SK-N-SH treated with all-trans-retinoic acid at 6 μM for 48 hours (cell line): ENCODE data around the gene PTPRT.

Source experiments
- ARNTL ChIP-seq: fragments of 450-650 bp; formaldehyde crosslinking; IDR thresholded peaks from 2 replicates; pipeline ENCODE4 v1.5.0; 2020; ENCODE audit warnings: low read depth, mild to moderate bottlenecking, moderate library complexity, borderline replicate concordance
- RARB ChIP-seq: fragments of 250-450 bp; sonication (Bioruptor Pico); IDR thresholded peaks from 2 replicates; pipeline ENCODE4 v1.8.0; 2021; ENCODE audit warnings: mild to moderate bottlenecking, moderate library complexity
- TOX ChIP-seq: fragments of 250-450 bp; sonication (Bioruptor Pico); IDR thresholded peaks from 2 replicates; pipeline ENCODE4 v1.8.0; 2021; ENCODE audit warnings: mild to moderate bottlenecking, moderate library complexity, borderline replicate concordance
- ZNF565 ChIP-seq: fragments of 450-650 bp; formaldehyde crosslinking; conservative IDR thresholded peaks from 2 replicates; pipeline ENCODE4 v1.5.0; 2020; ENCODE audit warnings: low read depth, mild to moderate bottlenecking, moderate library complexity
- TF ChIP-seq, protein P1 (sequence below): fragments of 250-450 bp; sonication (Bioruptor Pico); IDR thresholded peaks from 2 replicates; pipeline ENCODE4 v1.8.0; 2021; ENCODE audit warnings: low read depth, mild to moderate bottlenecking, moderate library complexity, borderline replicate concordance
- TF ChIP-seq, protein P2 (sequence below): fragments of 250-450 bp; sonication (Bioruptor Pico); IDR thresholded peaks from 2 replicates; pipeline ENCODE4 v1.5.1; 2020; ENCODE audit warnings: low read depth, mild to moderate bottlenecking, moderate library complexity
- TF ChIP-seq, protein P3 (sequence below): fragments of 250-450 bp; sonication (Bioruptor Pico); IDR thresholded peaks from 2 replicates; pipeline ENCODE4 v1.5.1; 2021; ENCODE audit warnings: mild to moderate bottlenecking, moderate library complexity

DNA sequence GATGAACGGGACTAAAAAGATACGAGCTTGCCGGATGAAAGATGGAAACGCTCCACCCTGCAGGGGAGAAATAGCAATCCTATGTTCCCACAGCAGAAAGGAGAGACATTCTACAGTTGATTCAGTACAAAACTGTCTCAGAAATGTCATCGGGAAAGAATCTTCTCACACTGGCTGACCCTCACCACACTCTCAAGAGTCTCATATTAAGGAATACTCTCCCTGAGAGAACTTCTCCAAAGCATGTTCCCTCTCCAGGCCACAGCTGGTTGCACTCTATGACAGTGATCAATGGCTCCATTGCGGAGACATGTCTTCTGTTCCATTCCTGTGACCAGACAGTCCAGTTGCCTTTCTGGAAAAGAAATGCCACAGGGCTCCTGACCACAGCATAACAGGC lies 813.6 kb downstream of the PTPRT start:
- TF ChIP-seq ARNTL (CRISPR knock-in tag) (no peak), TOX (CRISPR knock-in tag) (no peak), ZNF565 (CRISPR knock-in tag) (no peak), RARB (CRISPR knock-in tag) (no peak)
- TF ChIP-seq, protein P1, sequence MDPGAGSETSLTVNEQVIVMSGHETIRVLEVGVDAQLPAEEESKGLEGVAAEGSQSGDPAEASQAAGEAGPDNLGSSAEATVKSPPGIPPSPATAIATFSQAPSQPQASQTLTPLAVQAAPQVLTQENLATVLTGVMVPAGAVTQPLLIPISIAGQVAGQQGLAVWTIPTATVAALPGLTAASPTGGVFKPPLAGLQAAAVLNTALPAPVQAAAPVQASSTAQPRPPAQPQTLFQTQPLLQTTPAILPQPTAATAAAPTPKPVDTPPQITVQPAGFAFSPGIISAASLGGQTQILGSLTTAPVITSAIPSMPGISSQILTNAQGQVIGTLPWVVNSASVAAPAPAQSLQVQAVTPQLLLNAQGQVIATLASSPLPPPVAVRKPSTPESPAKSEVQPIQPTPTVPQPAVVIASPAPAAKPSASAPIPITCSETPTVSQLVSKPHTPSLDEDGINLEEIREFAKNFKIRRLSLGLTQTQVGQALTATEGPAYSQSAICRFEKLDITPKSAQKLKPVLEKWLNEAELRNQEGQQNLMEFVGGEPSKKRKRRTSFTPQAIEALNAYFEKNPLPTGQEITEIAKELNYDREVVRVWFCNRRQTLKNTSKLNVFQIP (CRISPR knock-in tag) = no peak
- TF ChIP-seq, protein P2, sequence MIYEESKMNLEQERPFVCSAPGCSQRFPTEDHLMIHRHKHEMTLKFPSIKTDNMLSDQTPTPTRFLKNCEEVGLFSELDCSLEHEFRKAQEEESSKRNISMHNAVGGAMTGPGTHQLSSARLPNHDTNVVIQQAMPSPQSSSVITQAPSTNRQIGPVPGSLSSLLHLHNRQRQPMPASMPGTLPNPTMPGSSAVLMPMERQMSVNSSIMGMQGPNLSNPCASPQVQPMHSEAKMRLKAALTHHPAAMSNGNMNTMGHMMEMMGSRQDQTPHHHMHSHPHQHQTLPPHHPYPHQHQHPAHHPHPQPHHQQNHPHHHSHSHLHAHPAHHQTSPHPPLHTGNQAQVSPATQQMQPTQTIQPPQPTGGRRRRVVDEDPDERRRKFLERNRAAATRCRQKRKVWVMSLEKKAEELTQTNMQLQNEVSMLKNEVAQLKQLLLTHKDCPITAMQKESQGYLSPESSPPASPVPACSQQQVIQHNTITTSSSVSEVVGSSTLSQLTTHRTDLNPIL = no peak
- TF ChIP-seq, protein P3, sequence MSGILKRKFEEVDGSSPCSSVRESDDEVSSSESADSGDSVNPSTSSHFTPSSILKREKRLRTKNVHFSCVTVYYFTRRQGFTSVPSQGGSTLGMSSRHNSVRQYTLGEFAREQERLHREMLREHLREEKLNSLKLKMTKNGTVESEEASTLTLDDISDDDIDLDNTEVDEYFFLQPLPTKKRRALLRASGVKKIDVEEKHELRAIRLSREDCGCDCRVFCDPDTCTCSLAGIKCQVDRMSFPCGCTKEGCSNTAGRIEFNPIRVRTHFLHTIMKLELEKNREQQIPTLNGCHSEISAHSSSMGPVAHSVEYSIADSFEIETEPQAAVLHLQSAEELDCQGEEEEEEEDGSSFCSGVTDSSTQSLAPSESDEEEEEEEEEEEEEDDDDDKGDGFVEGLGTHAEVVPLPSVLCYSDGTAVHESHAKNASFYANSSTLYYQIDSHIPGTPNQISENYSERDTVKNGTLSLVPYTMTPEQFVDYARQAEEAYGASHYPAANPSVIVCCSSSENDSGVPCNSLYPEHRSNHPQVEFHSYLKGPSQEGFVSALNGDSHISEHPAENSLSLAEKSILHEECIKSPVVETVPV (CRISPR knock-in tag) = no peak
